CD4-positive, alpha-beta memory T cell (primary cell): ENCODE results near the gene WDR5B. TPM values are rescaled to one million over a fixed set of nuclear protein-coding genes. Genes with fewer than 3 reads are reported as not detected.

Experiments used
- CTCF ChIA-PET: fragments of 350-600 bp; sonication (Branson Sonifier 250); formaldehyde crosslinking; loops from one replicate; lab custom pipeline; 2021; ENCODE audit warnings: inconsistent platforms; ENCODE audit not compliant: partially characterized antibody; lab: Charles Lee
- POLR2A ChIA-PET: fragments of 350-600 bp; sonication (Branson Sonifier 250); formaldehyde crosslinking; loops from one replicate; lab custom pipeline; 2021; ENCODE audit not compliant: partially characterized antibody; lab: Charles Lee
- DNase-seq, 5 donors: peaks; one replicate each; pipeline versions ENCODE4 v3.0.0 to v3.0.0-alpha.2; 2020 to 2022; ENCODE audit warnings: mixed read lengths in 1 of 5
- H3K27ac ChIP-seq: one replicate; pipeline ENCODE4 v1.7.0; 2013; ENCODE audit warnings: low read depth, low read length
- H3K27me3 ChIP-seq: 2 replicates; pipeline ENCODE4 v1.7.0; 2013; ENCODE audit warnings: mild to moderate bottlenecking, low read length, moderate library complexity; ENCODE audit not compliant: insufficient read depth
- H3K36me3 ChIP-seq: 2 replicates; pipeline ENCODE4 v1.7.0; 2013; ENCODE audit warnings: mild to moderate bottlenecking, low read length, moderate library complexity; ENCODE audit not compliant: insufficient read depth
- H3K4me1 ChIP-seq: 2 replicates; pipeline ENCODE4 v1.7.0; 2013; ENCODE audit warnings: mild to moderate bottlenecking, low read length, moderate library complexity; ENCODE audit not compliant: insufficient read depth
- H3K4me3 ChIP-seq, 2 donors: one replicate each; pipeline ENCODE4 v1.7.0; 2013; ENCODE audit warnings: low read length in 2 of 2, mild to moderate bottlenecking in 1 of 2
- H3K9me3 ChIP-seq, 2 donors: one replicate each; pipeline ENCODE4 v1.7.0; 2013; ENCODE audit warnings: low read length in 2 of 2, control low read depth in 1 of 2; ENCODE audit not compliant: control insufficient read depth in 1 of 2
- H3K27ac Mint-ChIP-seq, 7 donors: one replicate each; pipeline ENCODE4 v1.8.0; 2020 to 2021; ENCODE audit warnings: mixed read lengths in 7 of 7, mild to moderate bottlenecking in 6 of 7, inconsistent platforms in 3 of 7, moderate library complexity in 3 of 7
- H3K27me3 Mint-ChIP-seq, 2 donors: one replicate each; pipeline ENCODE4 v1.8.0; 2020 to 2021; ENCODE audit warnings: mixed read lengths in 2 of 2
- H3K36me3 Mint-ChIP-seq, 2 donors: one replicate each; pipeline ENCODE4 v1.8.0; 2020 to 2021; ENCODE audit warnings: mixed read lengths in 2 of 2, inconsistent platforms in 1 of 2, mild to moderate bottlenecking in 1 of 2
- H3K4me1 Mint-ChIP-seq, 4 donors: one replicate each; pipeline ENCODE4 v1.8.0; 2020 to 2021; ENCODE audit warnings: mixed read lengths in 4 of 4, mild to moderate bottlenecking in 1 of 4
- H3K4me3 Mint-ChIP-seq, 8 donors: one replicate each; pipeline ENCODE4 v1.8.0; 2020 to 2021; ENCODE audit warnings: mixed read lengths in 8 of 8, mild to moderate bottlenecking in 7 of 8, moderate library complexity in 6 of 8, inconsistent platforms in 3 of 8
- H3K9me3 Mint-ChIP-seq, 8 donors: one replicate each; pipeline ENCODE4 v1.8.0; 2020 to 2021; ENCODE audit warnings: mixed read lengths in 8 of 8, mild to moderate bottlenecking in 5 of 8, inconsistent platforms in 3 of 8, moderate library complexity in 1 of 8
- intact Hi-C: fragments of 100-400 bp; cut with micrococcal nuclease; formaldehyde crosslinking; loops from one replicate; pipeline ENCODE4 v1.15.1; 2023
- polyA plus RNA-seq, 2 donors: library from polyadenylated mRNA; unstranded; fragments of 300-500 nt; fragmentation: Illumina TruSeq; gene quantifications; one replicate each; pipeline ENCODE4 v1.2.3, GENCODE V29; 2021
- total RNA-seq, 2 experiments: library from RNA; stranded (reverse); gene quantifications; one replicate each; pipeline ENCODE4 v1.2.3, GENCODE V29; 2021

The WDR5B gene
- total and polyA plus RNA-seq, 4 experiments from 2014 or later, result 1.0 to 19.4 (median 10.7) TPM

- Histone ChIP-seq H3K4me3 (no peak overlapping the region), H3K4me1 (peaks cover 35% of the 10 kb centered on the region), H3K9me3 (no peaks in the 10 kb centered on the region), H3K36me3 (peaks cover 21% of the 10 kb centered on the region), H3K27me3 (no peaks in the 10 kb centered on the region), H3K27ac (peak overlapping the region; percentile 93)
- Mint-ChIP-seq H3K9me3 (peaks cover 0 to 4% (median 0%) of the 10 kb centered on the region in 8 donors), H3K27ac (peak overlapping the region; percentile 97 to 100 (median 100)), H3K36me3 (peaks cover 8 to 46% of the 10 kb centered on the region in 2 donors), H3K4me3 (peak overlapping the region in 7 of 8 donors; percentile 96 to 100 (median 98)), H3K27me3 (no peaks in the 10 kb centered on the region), H3K4me1 (peaks cover 36 to 66% (median 50%) of the 10 kb centered on the region in 4 donors)
- intact Hi-C loops, result loop anchor here (10.0 kb wide), 1 partner anchor 1170 kb away; the partner anchor contains the start of gene HACD2
- ChIA-PET POLR2A (interaction anchor here (2.7 to 5.7 kb wide), 2 partner anchors 31 to 164 kb away, joined by 9 to 108 read pairs; partner anchors contain the start of genes FAM162A, MIX23 and PARP15), CTCF (interaction anchor here (4.5 kb wide), 1 partner anchor 31 kb away, joined by 33 read pairs; the partner anchor contains the start of genes FAM162A and MIX23)
- DNase-seq, result no peak
Measured at GRCh38 chr3:122414391-122414790, 1.5 kb downstream of the WDR5B start.

GRCh38 chr3:122410639-122411038, 5.2 kb downstream of the WDR5B start:
- ChIA-PET CTCF (interaction anchor here (1.1 to 1.2 kb wide), 3 partner anchors 17 to 95 kb away, joined by 3 to 6 read pairs (median 4); partner anchors contain the start of gene FAM162A), POLR2A (no interaction called here)
- H3K4me1 ChIP-seq, result peaks cover 23% of the 10 kb centered on the region
- peaks cover 50% of the 10 kb centered on the region for H3K36me3 ChIP-seq
- no peak overlapping the region for H3K4me3 ChIP-seq
- Mint-ChIP-seq H3K4me1 (peaks cover 28 to 47% (median 34%) of the 10 kb centered on the region in 4 donors), H3K9me3 (no peaks in the 10 kb centered on the region), H3K36me3 (peaks cover 39 to 70% of the 10 kb centered on the region in 2 donors), H3K27me3 (no peaks in the 10 kb centered on the region), H3K4me3 (no peak overlapping the region), H3K27ac (peak overlapping the region in 4 of 7 donors; percentile 29 to 85 (median 74))
- no peaks in the 10 kb centered on the region for H3K9me3 ChIP-seq
- intact Hi-C loops, result loop anchor here (10.0 kb wide), 1 partner anchor 1174 kb away; the partner anchor contains the start of gene HACD2
- H3K27me3 ChIP-seq, result no peaks in the 10 kb centered on the region
- no peak overlapping the region for H3K27ac ChIP-seq
- DNase-seq, result no peak

GRCh38 chr3:122410111-122410510, 5.8 kb downstream of the WDR5B start:
- Mint-ChIP-seq H3K27ac (peak overlapping the region in 2 of 7 donors; percentile 27 to 29), H3K4me1 (peaks cover 25 to 41% (median 31%) of the 10 kb centered on the region in 4 donors), H3K4me3 (no peak overlapping the region), H3K27me3 (no peaks in the 10 kb centered on the region), H3K36me3 (peaks cover 42 to 70% of the 10 kb centered on the region in 2 donors), H3K9me3 (no peaks in the 10 kb centered on the region)
- ChIA-PET CTCF (no interaction called here), POLR2A (no interaction called here)
- H3K27me3 ChIP-seq, result no peaks in the 10 kb centered on the region
- no peak for DNase-seq
- no peak overlapping the region for H3K4me3 ChIP-seq
- intact Hi-C loops, result loop anchor here (10.0 kb wide), 1 partner anchor 1175 kb away; the partner anchor contains the start of gene HACD2
- H3K9me3 ChIP-seq, result no peaks in the 10 kb centered on the region
- H3K36me3 ChIP-seq, result peaks cover 55% of the 10 kb centered on the region
- peaks cover 19% of the 10 kb centered on the region for H3K4me1 ChIP-seq
- no peak overlapping the region for H3K27ac ChIP-seq

- peaks cover 59% of the 10 kb centered on the region for H3K36me3 ChIP-seq
- H3K27ac Mint-ChIP-seq, result peak overlapping the region in 6 of 7 donors; percentile 2 to 75 (median 29)
- no peak for DNase-seq
- peaks cover 18 to 35% (median 24%) of the 10 kb centered on the region in 4 donors for H3K4me1 Mint-ChIP-seq
- H3K4me3 Mint-ChIP-seq, result no peak overlapping the region
- no peaks in the 10 kb centered on the region for H3K9me3 Mint-ChIP-seq
- peaks cover 42 to 70% of the 10 kb centered on the region in 2 donors for H3K36me3 Mint-ChIP-seq
- POLR2A ChIA-PET, result no interaction called here
- H3K4me1 ChIP-seq, result peaks cover 12% of the 10 kb centered on the region
- CTCF ChIA-PET, result interaction anchor here (0.5 to 3.0 kb wide), 2 partner anchors 16 to 863 kb away, joined by 4 to 19 read pairs; no protein-coding TSS in a partner anchor
- H3K4me3 ChIP-seq, result no peak overlapping the region
- intact Hi-C loops, result no loop called here
- H3K9me3 ChIP-seq, result no peaks in the 10 kb centered on the region
- H3K27me3 Mint-ChIP-seq, result no peaks in the 10 kb centered on the region
- no peaks in the 10 kb centered on the region for H3K27me3 ChIP-seq
- H3K27ac ChIP-seq, result no peak overlapping the region
Measured at GRCh38 chr3:122409446-122409845, 6.4 kb downstream of the WDR5B start.

GRCh38 chr3:122407946-122408345, 7.9 kb downstream of the WDR5B start:
- Histone ChIP-seq H3K27ac (no peak overlapping the region), H3K4me1 (no peaks in the 10 kb centered on the region), H3K27me3 (no peaks in the 10 kb centered on the region), H3K9me3 (no peaks in the 10 kb centered on the region), H3K4me3 (no peak overlapping the region), H3K36me3 (peaks cover 72% of the 10 kb centered on the region)
- intact Hi-C loops, result no loop called here
- Mint-ChIP-seq H3K27ac (peak overlapping the region in 2 of 7 donors; percentile 13 to 43), H3K27me3 (no peaks in the 10 kb centered on the region), H3K9me3 (no peaks in the 10 kb centered on the region), H3K4me3 (no peak overlapping the region), H3K36me3 (peaks cover 48 to 80% of the 10 kb centered on the region in 2 donors), H3K4me1 (peaks cover 11 to 20% (median 13%) of the 10 kb centered on the region in 4 donors)
- CTCF ChIA-PET, result interaction anchor here (0.9 to 3.0 kb wide), 3 partner anchors 13 to 24 kb away, joined by 3 to 19 read pairs (median 9); partner anchors contain the start of gene FAM162A
- DNase-seq, result no peak
- POLR2A ChIA-PET, result interaction anchor here (0.8 to 2.2 kb wide), 4 partner anchors 8 to 221 kb away, joined by 3 to 10 read pairs (median 6); partner anchors contain the start of genes FAM162A, MIX23 and WDR5B

- H3K4me1 Mint-ChIP-seq, result peaks cover 0 to 10% (median 3%) of the 10 kb centered on the region in 4 donors
- no peaks in the 10 kb centered on the region for H3K9me3 ChIP-seq
- no peak overlapping the region for H3K27ac ChIP-seq
- no peak overlapping the region for H3K4me3 ChIP-seq
- intact Hi-C loops, result no loop called here
- no peaks in the 10 kb centered on the region for H3K27me3 Mint-ChIP-seq
- ChIA-PET CTCF (no interaction called here), POLR2A (interaction anchor here (1.9 to 2.2 kb wide), 2 partner anchors 10 to 23 kb away, joined by 8 to 10 read pairs; partner anchors contain the start of genes FAM162A, MIX23 and WDR5B)
- H3K4me3 Mint-ChIP-seq, result no peak overlapping the region
- no peaks in the 10 kb centered on the region for H3K9me3 Mint-ChIP-seq
- H3K27ac Mint-ChIP-seq, result peak overlapping the region in 1 of 7 donors; percentile 25
- H3K36me3 ChIP-seq, result peaks cover 69% of the 10 kb centered on the region
- H3K27me3 ChIP-seq, result no peaks in the 10 kb centered on the region
- no peaks in the 10 kb centered on the region for H3K4me1 ChIP-seq
- H3K36me3 Mint-ChIP-seq, result peaks cover 50 to 75% of the 10 kb centered on the region in 2 donors
- DNase-seq, result no peak
Measured at GRCh38 chr3:122406198-122406597, 9.7 kb downstream of the WDR5B start.

DNA sequence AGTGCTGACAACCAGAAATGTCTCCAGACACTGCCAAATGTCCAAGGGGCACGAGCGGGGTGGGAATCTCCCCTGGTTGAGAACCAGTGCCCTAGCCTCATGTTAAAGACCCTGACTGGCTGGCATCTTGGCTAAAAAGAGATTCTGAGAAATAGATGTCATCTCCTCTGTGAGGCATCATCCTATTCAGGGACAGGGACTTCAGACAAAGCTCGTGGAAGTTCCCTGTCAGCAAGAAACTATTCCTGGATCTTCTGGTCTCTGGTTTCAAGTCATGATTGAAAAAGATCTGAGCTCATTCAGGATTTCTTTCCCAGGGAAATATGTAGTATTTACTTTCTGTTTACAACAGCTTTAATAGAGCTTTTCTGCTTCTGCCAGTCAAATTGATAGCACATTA, 10.8 kb downstream of the WDR5B start:
- peaks cover 58% of the 10 kb centered on the region for H3K36me3 ChIP-seq
- Mint-ChIP-seq H3K9me3 (no peaks in the 10 kb centered on the region), H3K36me3 (peaks cover 50 to 66% of the 10 kb centered on the region in 2 donors), H3K4me1 (peaks cover 0 to 5% (median 3%) of the 10 kb centered on the region in 4 donors), H3K27me3 (no peaks in the 10 kb centered on the region), H3K27ac (peak overlapping the region in 1 of 7 donors; percentile 50), H3K4me3 (no peak overlapping the region)
- ChIA-PET POLR2A (interaction anchor here (0.8 kb wide), 1 partner anchor 11 kb away, joined by 3 read pairs; the partner anchor contains the start of gene WDR5B), CTCF (interaction anchor here (0.8 to 1.2 kb wide), 2 partner anchors 11 to 290 kb away, joined by 3 to 4 read pairs; partner anchors contain the start of gene WDR5B)
- no peak for DNase-seq
- H3K27ac ChIP-seq, result no peak overlapping the region
- intact Hi-C loops, result no loop called here
- H3K4me1 ChIP-seq, result no peaks in the 10 kb centered on the region
- no peak overlapping the region for H3K4me3 ChIP-seq
- H3K27me3 ChIP-seq, result no peaks in the 10 kb centered on the region
- no peaks in the 10 kb centered on the region for H3K9me3 ChIP-seq
